ENCODE measurements around the gene SEMA3A.

DNA sequence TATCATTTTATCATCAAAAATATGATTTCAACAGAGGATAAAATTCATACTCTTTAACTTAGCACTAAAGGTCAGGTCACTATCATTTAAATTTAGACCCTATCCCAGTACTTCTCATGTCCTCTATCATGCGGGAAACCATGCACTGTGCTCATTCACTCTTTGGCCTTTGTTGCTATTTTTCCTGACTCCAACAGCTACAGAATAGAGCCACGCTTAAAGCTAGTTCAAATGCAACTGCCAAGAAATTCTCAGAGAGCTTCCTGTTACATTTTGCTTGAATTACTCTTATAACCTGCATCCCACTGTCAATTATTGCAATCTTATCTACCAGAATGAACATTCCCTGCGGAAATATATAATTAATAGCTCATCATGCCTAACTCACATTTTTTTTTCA lies 58.3 kb downstream of the SEMA3A start:
- TF ChIP-seq, protein P1, sequence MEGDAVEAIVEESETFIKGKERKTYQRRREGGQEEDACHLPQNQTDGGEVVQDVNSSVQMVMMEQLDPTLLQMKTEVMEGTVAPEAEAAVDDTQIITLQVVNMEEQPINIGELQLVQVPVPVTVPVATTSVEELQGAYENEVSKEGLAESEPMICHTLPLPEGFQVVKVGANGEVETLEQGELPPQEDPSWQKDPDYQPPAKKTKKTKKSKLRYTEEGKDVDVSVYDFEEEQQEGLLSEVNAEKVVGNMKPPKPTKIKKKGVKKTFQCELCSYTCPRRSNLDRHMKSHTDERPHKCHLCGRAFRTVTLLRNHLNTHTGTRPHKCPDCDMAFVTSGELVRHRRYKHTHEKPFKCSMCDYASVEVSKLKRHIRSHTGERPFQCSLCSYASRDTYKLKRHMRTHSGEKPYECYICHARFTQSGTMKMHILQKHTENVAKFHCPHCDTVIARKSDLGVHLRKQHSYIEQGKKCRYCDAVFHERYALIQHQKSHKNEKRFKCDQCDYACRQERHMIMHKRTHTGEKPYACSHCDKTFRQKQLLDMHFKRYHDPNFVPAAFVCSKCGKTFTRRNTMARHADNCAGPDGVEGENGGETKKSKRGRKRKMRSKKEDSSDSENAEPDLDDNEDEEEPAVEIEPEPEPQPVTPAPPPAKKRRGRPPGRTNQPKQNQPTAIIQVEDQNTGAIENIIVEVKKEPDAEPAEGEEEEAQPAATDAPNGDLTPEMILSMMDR (conservative IDR thresholded peaks at IDR 0.05; ENCODE audit: low read depth, low read length) = no peak
- no peak for TF ChIP-seq RFX5 (IDR thresholded peaks at IDR 0.05; ENCODE audit: low read depth, low read length)
- no peak for TF ChIP-seq POLR2A (IDR thresholded peaks at IDR 0.05; ENCODE audit: low read depth, low read length)
- TF ChIP-seq SMC3 (IDR thresholded peaks at IDR 0.05; ENCODE audit: low read depth, low read length) = no peak
- TF ChIP-seq RCOR1 (IDR thresholded peaks at IDR 0.05; ENCODE audit: insufficient replicate concordance, low read length) = no peak
